NB4 (cell line): ENCODE measurements around the gene CNGB1.

Experiments used
- MYC ChIP-seq: IDR thresholded peaks from 2 replicates; pipeline ENCODE4 v1.6.1; 2011; ENCODE audit warnings: low read depth, low read length
- TF ChIP-seq, protein P1 (sequence below): IDR thresholded peaks from one replicate; pipeline ENCODE4 v1.5.1; 2012; ENCODE audit warnings: low read depth, low read length

DNA sequence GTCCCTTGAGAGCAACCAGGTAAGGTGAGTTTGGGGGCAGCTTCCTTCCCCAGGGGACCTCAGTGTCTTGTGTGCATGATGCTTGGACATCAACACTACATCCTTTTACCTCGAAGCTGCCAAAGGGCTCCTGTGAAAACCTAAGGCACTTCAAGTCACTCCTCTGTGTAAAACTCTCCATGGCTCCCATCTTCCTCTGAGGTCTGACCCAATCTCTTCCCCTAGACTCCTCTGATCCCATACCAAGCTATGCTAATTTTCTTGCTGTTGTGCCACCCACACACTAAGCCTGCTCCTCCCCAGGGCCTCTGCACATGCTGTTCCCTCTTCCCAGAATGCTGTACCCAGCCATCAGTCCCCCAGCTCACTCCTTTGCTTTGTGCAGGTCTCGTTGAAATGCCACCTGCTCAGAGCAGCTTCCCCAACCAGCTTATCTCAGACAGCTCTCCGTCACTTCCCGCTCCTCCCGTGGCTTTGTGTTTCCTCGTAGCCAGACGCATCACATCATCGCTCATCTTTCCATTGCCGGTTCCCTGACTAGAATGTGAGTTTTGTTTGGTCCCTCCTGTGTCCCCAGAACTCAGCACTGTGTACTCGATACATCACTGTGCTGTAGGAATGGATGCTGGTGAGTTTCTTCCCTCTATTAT lies 78.4 kb downstream of the CNGB1 start:
- TF ChIP-seq, protein P1, sequence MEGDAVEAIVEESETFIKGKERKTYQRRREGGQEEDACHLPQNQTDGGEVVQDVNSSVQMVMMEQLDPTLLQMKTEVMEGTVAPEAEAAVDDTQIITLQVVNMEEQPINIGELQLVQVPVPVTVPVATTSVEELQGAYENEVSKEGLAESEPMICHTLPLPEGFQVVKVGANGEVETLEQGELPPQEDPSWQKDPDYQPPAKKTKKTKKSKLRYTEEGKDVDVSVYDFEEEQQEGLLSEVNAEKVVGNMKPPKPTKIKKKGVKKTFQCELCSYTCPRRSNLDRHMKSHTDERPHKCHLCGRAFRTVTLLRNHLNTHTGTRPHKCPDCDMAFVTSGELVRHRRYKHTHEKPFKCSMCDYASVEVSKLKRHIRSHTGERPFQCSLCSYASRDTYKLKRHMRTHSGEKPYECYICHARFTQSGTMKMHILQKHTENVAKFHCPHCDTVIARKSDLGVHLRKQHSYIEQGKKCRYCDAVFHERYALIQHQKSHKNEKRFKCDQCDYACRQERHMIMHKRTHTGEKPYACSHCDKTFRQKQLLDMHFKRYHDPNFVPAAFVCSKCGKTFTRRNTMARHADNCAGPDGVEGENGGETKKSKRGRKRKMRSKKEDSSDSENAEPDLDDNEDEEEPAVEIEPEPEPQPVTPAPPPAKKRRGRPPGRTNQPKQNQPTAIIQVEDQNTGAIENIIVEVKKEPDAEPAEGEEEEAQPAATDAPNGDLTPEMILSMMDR = no peak
- TF ChIP-seq MYC = no peak
